ENCODE data around the gene ZSWIM4.

Gene ZSWIM4

DNA sequence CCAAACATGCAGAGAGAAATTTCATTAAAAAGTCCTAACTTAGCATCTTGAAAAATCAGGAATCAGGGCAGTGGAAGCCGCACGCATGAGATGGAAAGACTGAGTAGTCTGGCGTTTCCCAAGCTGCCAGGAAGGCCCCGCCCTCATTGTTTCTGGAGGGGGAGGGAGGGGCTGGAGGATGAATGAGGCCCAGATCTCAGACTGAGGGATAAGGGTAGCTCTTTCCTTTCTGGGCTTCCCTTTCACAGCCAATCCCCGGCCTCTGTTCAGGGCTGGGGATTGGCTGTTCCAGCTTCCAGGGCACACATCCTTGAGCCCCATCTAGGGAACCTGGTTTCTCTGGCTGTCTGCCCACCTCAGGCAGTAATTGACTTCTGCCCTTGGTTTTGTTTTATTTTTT, 13.7 kb upstream of the ZSWIM4 start:
- ATAC-seq, result peak; percentile 91
- TF ChIP-seq, protein P1, sequence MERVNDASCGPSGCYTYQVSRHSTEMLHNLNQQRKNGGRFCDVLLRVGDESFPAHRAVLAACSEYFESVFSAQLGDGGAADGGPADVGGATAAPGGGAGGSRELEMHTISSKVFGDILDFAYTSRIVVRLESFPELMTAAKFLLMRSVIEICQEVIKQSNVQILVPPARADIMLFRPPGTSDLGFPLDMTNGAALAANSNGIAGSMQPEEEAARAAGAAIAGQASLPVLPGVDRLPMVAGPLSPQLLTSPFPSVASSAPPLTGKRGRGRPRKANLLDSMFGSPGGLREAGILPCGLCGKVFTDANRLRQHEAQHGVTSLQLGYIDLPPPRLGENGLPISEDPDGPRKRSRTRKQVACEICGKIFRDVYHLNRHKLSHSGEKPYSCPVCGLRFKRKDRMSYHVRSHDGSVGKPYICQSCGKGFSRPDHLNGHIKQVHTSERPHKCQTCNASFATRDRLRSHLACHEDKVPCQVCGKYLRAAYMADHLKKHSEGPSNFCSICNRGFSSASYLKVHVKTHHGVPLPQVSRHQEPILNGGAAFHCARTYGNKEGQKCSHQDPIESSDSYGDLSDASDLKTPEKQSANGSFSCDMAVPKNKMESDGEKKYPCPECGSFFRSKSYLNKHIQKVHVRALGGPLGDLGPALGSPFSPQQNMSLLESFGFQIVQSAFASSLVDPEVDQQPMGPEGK (CRISPR knock-in tag; IDR thresholded peaks at IDR 0.05; ENCODE audit: borderline replicate concordance), result peak; percentile 53; the same call in 1 of the 2 replicates
- no peak for TF ChIP-seq RARB (CRISPR knock-in tag; IDR thresholded peaks at IDR 0.05)

DNA sequence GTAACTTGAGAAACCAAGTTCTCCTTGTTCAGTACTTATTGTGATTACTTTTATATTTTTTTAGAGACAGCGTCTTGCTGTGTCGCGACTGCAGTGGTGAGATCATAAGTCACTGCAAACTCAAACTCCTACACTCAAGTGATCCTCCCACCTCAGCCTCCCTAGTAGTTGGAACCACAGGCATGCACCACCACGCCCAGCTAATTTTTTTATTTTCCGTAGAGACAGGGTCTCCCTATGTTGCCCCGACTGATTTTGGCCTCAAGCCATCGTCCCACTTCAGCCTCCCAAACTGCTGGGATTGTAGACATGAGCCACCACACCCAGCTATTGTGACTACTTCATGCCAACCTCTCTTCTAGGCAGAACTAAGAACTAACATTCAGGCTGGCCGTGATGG, 12.7 kb upstream of the ZSWIM4 start:
- no peak for TF ChIP-seq ZFP3 (CRISPR knock-in tag; IDR thresholded peaks at IDR 0.05)
- TF ChIP-seq BACH2 (CRISPR knock-in tag; IDR thresholded peaks at IDR 0.05; ENCODE audit: borderline replicate concordance), result no peak
- TF ChIP-seq ZNF8 (CRISPR knock-in tag; IDR thresholded peaks at IDR 0.05), result no peak
- no peak for TF ChIP-seq ESRRG (CRISPR knock-in tag; IDR thresholded peaks at IDR 0.05)
- TF ChIP-seq, protein P2, sequence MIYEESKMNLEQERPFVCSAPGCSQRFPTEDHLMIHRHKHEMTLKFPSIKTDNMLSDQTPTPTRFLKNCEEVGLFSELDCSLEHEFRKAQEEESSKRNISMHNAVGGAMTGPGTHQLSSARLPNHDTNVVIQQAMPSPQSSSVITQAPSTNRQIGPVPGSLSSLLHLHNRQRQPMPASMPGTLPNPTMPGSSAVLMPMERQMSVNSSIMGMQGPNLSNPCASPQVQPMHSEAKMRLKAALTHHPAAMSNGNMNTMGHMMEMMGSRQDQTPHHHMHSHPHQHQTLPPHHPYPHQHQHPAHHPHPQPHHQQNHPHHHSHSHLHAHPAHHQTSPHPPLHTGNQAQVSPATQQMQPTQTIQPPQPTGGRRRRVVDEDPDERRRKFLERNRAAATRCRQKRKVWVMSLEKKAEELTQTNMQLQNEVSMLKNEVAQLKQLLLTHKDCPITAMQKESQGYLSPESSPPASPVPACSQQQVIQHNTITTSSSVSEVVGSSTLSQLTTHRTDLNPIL (CRISPR knock-in tag; IDR thresholded peaks at IDR 0.05; ENCODE audit: low read depth), result no peak
- no peak for TF ChIP-seq ZC3H10 (CRISPR knock-in tag; IDR thresholded peaks at IDR 0.05)
- no peak for TF ChIP-seq OSR1 (CRISPR knock-in tag; IDR thresholded peaks at IDR 0.05)
- TF ChIP-seq, protein P3, sequence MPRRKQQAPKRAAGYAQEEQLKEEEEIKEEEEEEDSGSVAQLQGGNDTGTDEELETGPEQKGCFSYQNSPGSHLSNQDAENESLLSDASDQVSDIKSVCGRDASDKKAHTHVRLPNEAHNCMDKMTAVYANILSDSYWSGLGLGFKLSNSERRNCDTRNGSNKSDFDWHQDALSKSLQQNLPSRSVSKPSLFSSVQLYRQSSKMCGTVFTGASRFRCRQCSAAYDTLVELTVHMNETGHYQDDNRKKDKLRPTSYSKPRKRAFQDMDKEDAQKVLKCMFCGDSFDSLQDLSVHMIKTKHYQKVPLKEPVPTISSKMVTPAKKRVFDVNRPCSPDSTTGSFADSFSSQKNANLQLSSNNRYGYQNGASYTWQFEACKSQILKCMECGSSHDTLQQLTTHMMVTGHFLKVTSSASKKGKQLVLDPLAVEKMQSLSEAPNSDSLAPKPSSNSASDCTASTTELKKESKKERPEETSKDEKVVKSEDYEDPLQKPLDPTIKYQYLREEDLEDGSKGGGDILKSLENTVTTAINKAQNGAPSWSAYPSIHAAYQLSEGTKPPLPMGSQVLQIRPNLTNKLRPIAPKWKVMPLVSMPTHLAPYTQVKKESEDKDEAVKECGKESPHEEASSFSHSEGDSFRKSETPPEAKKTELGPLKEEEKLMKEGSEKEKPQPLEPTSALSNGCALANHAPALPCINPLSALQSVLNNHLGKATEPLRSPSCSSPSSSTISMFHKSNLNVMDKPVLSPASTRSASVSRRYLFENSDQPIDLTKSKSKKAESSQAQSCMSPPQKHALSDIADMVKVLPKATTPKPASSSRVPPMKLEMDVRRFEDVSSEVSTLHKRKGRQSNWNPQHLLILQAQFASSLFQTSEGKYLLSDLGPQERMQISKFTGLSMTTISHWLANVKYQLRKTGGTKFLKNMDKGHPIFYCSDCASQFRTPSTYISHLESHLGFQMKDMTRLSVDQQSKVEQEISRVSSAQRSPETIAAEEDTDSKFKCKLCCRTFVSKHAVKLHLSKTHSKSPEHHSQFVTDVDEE (CRISPR knock-in tag; IDR thresholded peaks at IDR 0.05), result no peak
- no peak for TF ChIP-seq GLIS3 (CRISPR knock-in tag; IDR thresholded peaks at IDR 0.05)
- no peak for TF ChIP-seq TCF4 (CRISPR knock-in tag; IDR thresholded peaks at IDR 0.05; ENCODE audit: borderline replicate concordance)
- no peak for TF ChIP-seq ISL1 (CRISPR knock-in tag; IDR thresholded peaks at IDR 0.05)
- TF ChIP-seq ZNF70 (CRISPR knock-in tag; IDR thresholded peaks at IDR 0.05), result no peak
- no peak for TF ChIP-seq CSDC2 (CRISPR knock-in tag; IDR thresholded peaks at IDR 0.05)
- no peak for TF ChIP-seq ARNTL (CRISPR knock-in tag; IDR thresholded peaks at IDR 0.05; ENCODE audit: borderline replicate concordance, low read depth)
- no peak for TF ChIP-seq RARB (CRISPR knock-in tag; IDR thresholded peaks at IDR 0.05)
- TF ChIP-seq, protein P1 (CRISPR knock-in tag; IDR thresholded peaks at IDR 0.05; ENCODE audit: borderline replicate concordance), result no peak
- TF ChIP-seq ZNF565 (CRISPR knock-in tag; conservative IDR thresholded peaks at IDR 0.05; ENCODE audit: low read depth), result no peak
- ATAC-seq, result no peak

DNA sequence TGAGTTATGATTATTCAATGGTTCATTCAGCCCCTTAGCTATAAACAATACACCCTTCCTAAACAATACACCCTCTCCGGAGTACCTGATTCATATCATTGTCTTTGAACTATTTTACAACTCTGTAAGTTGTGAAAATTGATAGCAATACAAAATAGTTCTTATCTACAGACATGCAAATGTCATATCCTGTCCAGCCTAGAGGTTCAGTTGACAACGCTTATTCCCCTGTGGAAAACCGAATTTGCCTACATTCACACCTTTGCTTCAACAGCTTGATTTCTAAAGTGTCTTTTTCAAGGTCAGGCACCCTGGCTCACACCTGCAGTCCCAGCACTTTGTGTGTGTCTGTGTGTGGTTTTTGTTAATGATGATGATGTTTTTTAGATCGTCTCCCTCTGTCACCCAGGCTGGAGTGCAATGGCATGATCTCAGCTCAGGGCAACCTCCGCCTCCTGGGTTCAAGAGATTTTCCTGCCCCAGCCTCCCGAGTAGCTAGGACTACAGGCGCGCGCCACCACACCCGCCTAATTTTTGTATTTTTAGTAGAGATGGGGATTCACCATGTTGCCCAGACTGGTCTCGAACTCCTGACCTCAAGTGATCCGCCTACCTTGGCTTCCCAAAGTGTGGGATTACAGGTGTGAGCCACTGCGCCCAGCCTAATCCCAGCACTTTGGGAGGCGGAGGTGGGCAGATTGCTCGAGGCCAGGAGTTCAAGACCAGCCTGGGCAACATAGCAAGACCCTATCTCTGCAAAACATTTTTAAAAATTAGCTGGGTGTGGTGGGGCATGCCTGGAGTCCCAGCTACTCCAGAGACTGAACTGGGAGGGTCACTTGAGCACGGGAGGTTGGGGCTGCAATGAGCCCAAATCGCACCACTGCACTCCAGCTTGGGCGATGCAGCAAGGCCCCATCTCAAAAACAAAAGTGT, 11.4 kb upstream of the ZSWIM4 start:
- no peak for ATAC-seq
- no peak for TF ChIP-seq ESRRG (CRISPR knock-in tag; IDR thresholded peaks at IDR 0.05)
- no peak for TF ChIP-seq RARB (CRISPR knock-in tag; IDR thresholded peaks at IDR 0.05)
- TF ChIP-seq, protein P4, sequence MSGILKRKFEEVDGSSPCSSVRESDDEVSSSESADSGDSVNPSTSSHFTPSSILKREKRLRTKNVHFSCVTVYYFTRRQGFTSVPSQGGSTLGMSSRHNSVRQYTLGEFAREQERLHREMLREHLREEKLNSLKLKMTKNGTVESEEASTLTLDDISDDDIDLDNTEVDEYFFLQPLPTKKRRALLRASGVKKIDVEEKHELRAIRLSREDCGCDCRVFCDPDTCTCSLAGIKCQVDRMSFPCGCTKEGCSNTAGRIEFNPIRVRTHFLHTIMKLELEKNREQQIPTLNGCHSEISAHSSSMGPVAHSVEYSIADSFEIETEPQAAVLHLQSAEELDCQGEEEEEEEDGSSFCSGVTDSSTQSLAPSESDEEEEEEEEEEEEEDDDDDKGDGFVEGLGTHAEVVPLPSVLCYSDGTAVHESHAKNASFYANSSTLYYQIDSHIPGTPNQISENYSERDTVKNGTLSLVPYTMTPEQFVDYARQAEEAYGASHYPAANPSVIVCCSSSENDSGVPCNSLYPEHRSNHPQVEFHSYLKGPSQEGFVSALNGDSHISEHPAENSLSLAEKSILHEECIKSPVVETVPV (CRISPR knock-in tag; IDR thresholded peaks at IDR 0.05), result no peak
- TF ChIP-seq ZNF565 (CRISPR knock-in tag; conservative IDR thresholded peaks at IDR 0.05; ENCODE audit: low read depth), result no peak
- TF ChIP-seq, protein P2 (CRISPR knock-in tag; IDR thresholded peaks at IDR 0.05; ENCODE audit: low read depth), result no peak
- no peak for TF ChIP-seq ZFP30 (CRISPR knock-in tag; IDR thresholded peaks at IDR 0.05)
- no peak for TF ChIP-seq ZNF8 (CRISPR knock-in tag; IDR thresholded peaks at IDR 0.05)
- no peak for TF ChIP-seq GLIS3 (CRISPR knock-in tag; IDR thresholded peaks at IDR 0.05)
- no peak for TF ChIP-seq ZC3H10 (CRISPR knock-in tag; IDR thresholded peaks at IDR 0.05)
- no peak for TF ChIP-seq ZNF70 (CRISPR knock-in tag; IDR thresholded peaks at IDR 0.05)

Data from SK-N-SH treated with all-trans-retinoic acid at 6 μM for 48 hours (cell line).